BJ (cell line): ENCODE results near the gene USP6NL. TPM values are rescaled to one million over a fixed set of nuclear protein-coding genes. Genes with fewer than 3 reads are reported as not detected.

Experiments used
- CTCF ChIA-PET: fragments of 350-600 bp; formaldehyde crosslinking; extraction: SDS; loops from one replicate; lab custom pipeline; 2021; ENCODE audit warnings: antibody characterized with exemption, inconsistent platforms; lab: Yijun Ruan, JAX
- POLR2A ChIA-PET: fragments of 300-600 bp; sonication (Branson Sonifier 250); formaldehyde crosslinking; extraction: SDS; loops from one replicate; lab custom pipeline; 2021; ENCODE audit warnings: antibody characterized with exemption; lab: Charles Lee
- DNase-seq: peaks from one replicate; pipeline ENCODE4 v3.0.0-alpha.2; 2011; ENCODE audit warnings: low read depth
- H3K27me3 ChIP-seq: 2 replicates; pipeline ENCODE4 v1.6.0; 2011; ENCODE audit warnings: low read length; ENCODE audit not compliant: control insufficient read depth, insufficient read depth
- H3K36me3 ChIP-seq: 2 replicates; pipeline ENCODE4 v1.5.1; 2011; ENCODE audit warnings: low read length; ENCODE audit not compliant: control insufficient read depth, insufficient read depth
- H3K4me3 ChIP-seq: 2 replicates; pipeline ENCODE4 v1.5.1; 2011; ENCODE audit warnings: low read depth, mild to moderate bottlenecking, control low read depth, low read length
- polyA plus RNA-seq: library from polyadenylated mRNA; depleted of rRNA; stranded (reverse); fragments of >200 nt; gene quantifications from 2 replicates; pipeline ENCODE4 v1.2.3, GENCODE V29; 2011
- TF ChIP-seq, protein P1 (sequence below): IDR thresholded peaks from 2 replicates; pipeline ENCODE4 v1.5.1; 2011; ENCODE audit warnings: low read depth, mild to moderate bottlenecking, control low read depth, inconsistent platforms, low read length, moderate library complexity; ENCODE audit not compliant: insufficient read depth

USP6NL gene
- polyA plus RNA-seq, 1 experiment: 7.7 TPM

DNA sequence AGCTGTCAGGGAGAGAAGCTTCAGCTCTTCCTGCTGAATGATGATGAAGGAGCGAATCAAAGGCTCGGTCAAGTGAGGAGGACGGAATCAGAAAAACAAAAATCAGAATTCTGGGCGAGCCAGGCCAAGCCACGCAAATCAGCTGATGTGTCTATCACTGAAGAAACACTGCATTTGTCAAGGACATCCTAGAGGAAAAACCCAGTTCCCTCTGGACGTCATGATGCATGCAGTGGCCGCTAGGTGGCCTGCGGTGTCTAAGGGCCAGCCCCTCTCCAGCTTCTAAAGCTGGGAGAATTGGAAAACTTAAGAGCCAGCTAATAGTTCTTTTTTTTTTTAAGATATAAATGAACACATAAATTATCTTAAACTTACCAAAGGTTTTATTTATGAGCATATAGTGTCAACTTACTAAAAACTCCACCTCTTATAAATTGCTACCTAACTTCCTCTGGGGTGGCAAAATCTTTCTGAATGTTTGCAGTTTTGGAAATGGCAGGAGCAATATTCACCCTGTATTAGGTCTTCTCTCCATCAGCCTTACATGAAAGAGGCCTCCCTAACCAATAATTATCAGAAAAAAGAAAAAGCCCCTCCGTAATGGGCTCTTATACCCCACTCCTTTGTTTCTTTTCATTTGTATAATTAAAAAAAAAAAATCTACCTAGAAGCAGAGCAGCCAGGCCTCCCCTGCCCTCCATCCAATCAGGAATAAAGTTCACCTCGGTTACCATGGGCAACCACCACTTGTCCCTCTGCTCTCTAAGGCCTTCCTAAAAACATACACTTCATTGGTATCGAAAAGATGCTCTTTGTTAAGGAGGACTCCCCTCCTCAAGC, 186.8 kb downstream of the USP6NL start:
- POLR2A ChIA-PET: no interaction called here
- no peak for DNase-seq
- CTCF ChIA-PET: interaction anchor here (0.6 to 1.5 kb wide), 17 partner anchors 9 to 1620 kb away, joined by 3 to 9 read pairs (median 3); no protein-coding TSS in a partner anchor
- TF ChIP-seq, protein P1, sequence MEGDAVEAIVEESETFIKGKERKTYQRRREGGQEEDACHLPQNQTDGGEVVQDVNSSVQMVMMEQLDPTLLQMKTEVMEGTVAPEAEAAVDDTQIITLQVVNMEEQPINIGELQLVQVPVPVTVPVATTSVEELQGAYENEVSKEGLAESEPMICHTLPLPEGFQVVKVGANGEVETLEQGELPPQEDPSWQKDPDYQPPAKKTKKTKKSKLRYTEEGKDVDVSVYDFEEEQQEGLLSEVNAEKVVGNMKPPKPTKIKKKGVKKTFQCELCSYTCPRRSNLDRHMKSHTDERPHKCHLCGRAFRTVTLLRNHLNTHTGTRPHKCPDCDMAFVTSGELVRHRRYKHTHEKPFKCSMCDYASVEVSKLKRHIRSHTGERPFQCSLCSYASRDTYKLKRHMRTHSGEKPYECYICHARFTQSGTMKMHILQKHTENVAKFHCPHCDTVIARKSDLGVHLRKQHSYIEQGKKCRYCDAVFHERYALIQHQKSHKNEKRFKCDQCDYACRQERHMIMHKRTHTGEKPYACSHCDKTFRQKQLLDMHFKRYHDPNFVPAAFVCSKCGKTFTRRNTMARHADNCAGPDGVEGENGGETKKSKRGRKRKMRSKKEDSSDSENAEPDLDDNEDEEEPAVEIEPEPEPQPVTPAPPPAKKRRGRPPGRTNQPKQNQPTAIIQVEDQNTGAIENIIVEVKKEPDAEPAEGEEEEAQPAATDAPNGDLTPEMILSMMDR: peak; percentile 92
- no peak overlapping the region for H3K4me3 ChIP-seq
- no peaks in the 10 kb centered on the region for H3K36me3 ChIP-seq
- no peaks in the 10 kb centered on the region for H3K27me3 ChIP-seq

DNA sequence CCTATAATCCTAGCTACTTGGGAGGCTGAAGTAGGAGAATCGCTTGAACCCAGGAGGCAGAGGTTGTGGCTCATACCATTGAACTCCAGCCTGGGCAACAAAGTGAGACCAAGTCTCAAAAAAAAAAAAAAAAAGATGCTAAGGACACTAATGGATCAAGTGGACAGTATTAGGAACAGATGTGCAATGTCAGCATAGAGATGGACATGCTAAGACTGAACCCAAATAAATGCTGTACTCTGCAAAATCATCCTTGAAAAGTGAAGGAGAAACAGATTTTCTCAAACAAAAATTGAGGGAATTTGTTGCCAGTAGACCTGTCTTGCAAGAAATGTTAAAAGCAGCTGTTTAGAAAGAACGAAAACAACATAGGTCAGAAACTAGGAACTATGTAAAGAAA, 194.5 kb downstream of the USP6NL start:
- Histone ChIP-seq H3K4me3 (no peak overlapping the region), H3K36me3 (no peaks in the 10 kb centered on the region), H3K27me3 (no peaks in the 10 kb centered on the region)
- no peak for DNase-seq
- TF ChIP-seq, protein P1: no peak
- ChIA-PET POLR2A (no interaction called here), CTCF (interaction anchor here (0.6 kb wide), 1 partner anchor 39 kb away, joined by 4 read pairs; no protein-coding TSS in a partner anchor)

DNA sequence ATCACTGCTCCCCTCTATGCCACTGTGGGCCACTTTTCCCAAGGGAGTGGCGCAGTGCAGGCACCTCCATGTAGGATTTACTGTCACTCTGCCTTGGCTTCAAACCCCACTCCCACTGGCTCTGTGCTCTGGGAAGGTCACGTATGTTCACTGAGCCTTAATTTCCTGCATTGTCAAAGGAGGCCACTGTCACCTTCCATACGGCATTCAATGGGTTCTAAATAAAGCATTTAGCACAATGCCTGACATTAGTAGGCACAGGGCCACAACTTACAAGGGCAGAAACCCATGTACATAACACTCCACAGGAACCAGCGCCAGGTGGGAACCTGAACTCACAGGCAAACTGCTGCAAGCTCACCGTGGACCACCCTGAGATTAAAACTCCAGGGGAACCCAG, 196.4 kb downstream of the USP6NL start:
- DNase-seq: no peak
- CTCF ChIA-PET: interaction anchor here (1.0 to 1.4 kb wide), 3 partner anchors 10 to 14 kb away, joined by 3 to 4 read pairs (median 3); no protein-coding TSS in a partner anchor
- Histone ChIP-seq H3K4me3 (no peak overlapping the region), H3K36me3 (no peaks in the 10 kb centered on the region), H3K27me3 (no peaks in the 10 kb centered on the region)
- TF ChIP-seq, protein P1: no peak
- POLR2A ChIA-PET: no interaction called here

DNA sequence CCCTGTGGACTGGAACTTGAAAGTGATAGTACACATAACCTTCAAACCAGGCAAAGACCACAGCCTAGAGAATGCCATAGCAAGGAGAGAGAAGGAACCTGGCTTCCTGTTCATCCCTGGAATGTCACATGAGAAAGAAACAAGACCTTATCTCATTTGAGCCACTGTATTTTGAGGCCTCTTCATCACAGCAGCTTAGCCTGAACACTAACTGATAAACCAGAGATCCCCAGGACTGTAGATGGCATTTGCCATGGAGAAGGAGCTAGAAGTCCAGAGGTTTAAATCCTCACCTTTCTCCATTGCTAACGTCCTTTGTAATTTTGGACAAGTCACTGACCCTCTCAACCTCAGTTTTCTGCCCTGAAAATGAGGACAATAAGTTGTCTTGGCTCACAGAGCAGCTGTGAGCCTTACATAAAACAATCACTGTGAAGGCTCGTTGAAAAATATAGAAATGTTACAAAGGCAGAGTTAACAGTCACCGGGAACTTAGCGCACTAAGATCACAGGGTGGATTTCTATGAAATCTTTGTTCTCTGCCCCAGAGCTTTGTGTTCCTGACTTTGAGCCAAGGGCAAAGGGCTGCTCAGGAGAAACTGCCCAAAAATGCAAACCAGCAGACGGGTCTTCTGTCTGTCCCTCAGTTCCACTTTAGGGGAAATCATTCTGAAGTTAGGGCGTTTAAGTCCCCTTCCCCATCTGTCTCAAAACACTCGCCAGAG, 197.0 kb downstream of the USP6NL start:
- ChIA-PET POLR2A (no interaction called here), CTCF (interaction anchor here (1.0 to 1.1 kb wide), 2 partner anchors 13 to 15 kb away, joined by 3 to 4 read pairs; no protein-coding TSS in a partner anchor)
- TF ChIP-seq, protein P1: no peak
- H3K4me3 ChIP-seq: no peak overlapping the region
- no peaks in the 10 kb centered on the region for H3K36me3 ChIP-seq
- H3K27me3 ChIP-seq: no peaks in the 10 kb centered on the region
- no peak for DNase-seq
